H1 (cell line): ENCODE measurements around the gene NELL1. TPM values are rescaled to one million over a fixed set of nuclear protein-coding genes. Genes with fewer than 3 reads are reported as not detected.

Experiments used
- CTCF ChIA-PET: fragments of 300-600 bp; sonication (Branson Sonifier 250); formaldehyde crosslinking; loops from one replicate; lab custom pipeline; 2021; ENCODE audit not compliant: partially characterized antibody; lab: Charles Lee
- POLR2A ChIA-PET: fragments of 300-600 bp; sonication (Branson Sonifier 250); formaldehyde crosslinking; loops from one replicate; lab custom pipeline; 2021; ENCODE audit warnings: inconsistent platforms; ENCODE audit not compliant: partially characterized antibody; lab: Charles Lee
- DNase-seq, 2 experiments: peaks; one replicate each; pipeline versions ENCODE4 v3.0.0 to v3.0.0-alpha.2; 2010 to 2022; ENCODE audit warnings: low spot score in 2 of 2, low read depth in 1 of 2, mixed read lengths in 1 of 2
- FAIRE-seq: peaks from 2 replicates; lab custom pipeline; 2011; peaks lifted over from hg19 to GRCh38; lab: Jason Lieb, UNC
- H2AFZ ChIP-seq: 2 replicates; pipeline ENCODE4 v1.8.1; 2012; ENCODE audit warnings: low read length, inconsistent platforms
- H2AK5ac ChIP-seq: 2 replicates; pipeline ENCODE4 v1.6.1; 2013; ENCODE audit warnings: low read depth, low read length
- H2BK120ac ChIP-seq: replicated peaks from 2 replicates; pipeline ENCODE3; 2013; ENCODE audit warnings: low read depth, low read length, inconsistent platforms
- H2BK12ac ChIP-seq: 2 replicates; pipeline ENCODE4 v1.6.1; 2013; ENCODE audit warnings: low read depth, low read length
- H2BK15ac ChIP-seq: 2 replicates; pipeline ENCODE4 v1.6.1; 2013; ENCODE audit warnings: low read length
- H2BK20ac ChIP-seq: 2 replicates; pipeline ENCODE4 v1.6.1; 2013; ENCODE audit warnings: low read length
- H2BK5ac ChIP-seq: 2 replicates; pipeline ENCODE4 v1.6.1; 2013; ENCODE audit warnings: low read depth, low read length
- H3K14ac ChIP-seq: 2 replicates; pipeline ENCODE4 v1.6.1; 2013; ENCODE audit warnings: inconsistent platforms; ENCODE audit not compliant: insufficient read length
- H3K18ac ChIP-seq: 2 replicates; pipeline ENCODE4 v1.6.1; 2013; ENCODE audit warnings: low read length; ENCODE audit errors: extremely low read depth
- H3K23ac ChIP-seq: 2 replicates; pipeline ENCODE4 v1.6.1; 2013; ENCODE audit warnings: inconsistent platforms; ENCODE audit not compliant: insufficient read length
- H3K23me2 ChIP-seq: 2 replicates; pipeline ENCODE4 v1.6.1; 2013; ENCODE audit warnings: low read depth, low read length
- H3K27ac ChIP-seq: 2 replicates; pipeline ENCODE4 v1.6.1; 2011; ENCODE audit warnings: low read depth, low read length, inconsistent platforms
- H3K27me3 ChIP-seq, 4 experiments: replicated peaks in 1 of 4; 1 replicate in 1 of 4; 2 replicates in 3 of 4; pipeline versions ENCODE4 v1.6.1 to v1.8.1; 2011 to 2013; ENCODE audit warnings: low read length in 3 of 4, mild to moderate bottlenecking in 3 of 4, inconsistent platforms in 2 of 4, mixed read lengths in 2 of 4, moderate library complexity in 1 of 4; ENCODE audit not compliant: control insufficient read depth in 3 of 4, insufficient read depth in 3 of 4; ENCODE audit errors: extremely low read depth in 1 of 4
- H3K36me3 ChIP-seq, 4 experiments: 2 replicates each; pipeline versions ENCODE4 v1.6.1 to v1.8.1; 2011 to 2013; ENCODE audit warnings: mild to moderate bottlenecking in 4 of 4, low read length in 3 of 4, moderate library complexity in 2 of 4, control low read depth in 1 of 4, inconsistent platforms in 1 of 4; ENCODE audit not compliant: insufficient read depth in 4 of 4, control insufficient read depth in 2 of 4
- H3K4ac ChIP-seq: replicated peaks from 2 replicates; pipeline ENCODE3; 2013; ENCODE audit warnings: low read length, low read depth, mixed read lengths, inconsistent platforms; ENCODE audit not compliant: insufficient read length
- H3K4me1 ChIP-seq, 4 experiments: replicated peaks in 1 of 4; 1 replicate in 1 of 4; 2 replicates in 3 of 4; pipeline versions ENCODE4 v1.6.1 to v1.8.1; 2011 to 2013; ENCODE audit warnings: low read length in 3 of 4, inconsistent platforms in 2 of 4, mixed read lengths in 1 of 4; ENCODE audit not compliant: insufficient read depth in 4 of 4, control insufficient read depth in 3 of 4
- H3K4me2 ChIP-seq, 2 experiments: 2 replicates each; pipeline versions ENCODE4 v1.6.1 to v1.8.1; 2011 to 2013; ENCODE audit warnings: low read depth in 2 of 2, low read length in 2 of 2, control low read depth in 1 of 2, inconsistent platforms in 1 of 2, mild to moderate bottlenecking in 1 of 2; ENCODE audit not compliant: insufficient read depth in 1 of 2
- H3K4me3 ChIP-seq, 4 experiments: fragments of 200-600, 300-600 bp in 1 of 4; sonication (generic), shearing (Covaris generic), sonication (Bioruptor Twin) in 1 of 4; 2 replicates each; pipeline versions ENCODE4 v1.5.1 to v1.8.1; 2011 to 2016; ENCODE audit warnings: low read length in 4 of 4, low read depth in 3 of 4, control low read depth in 2 of 4, inconsistent platforms in 2 of 4, mild to moderate bottlenecking in 2 of 4, mixed read lengths in 1 of 4, moderate library complexity in 1 of 4; ENCODE audit not compliant: insufficient read depth in 2 of 4; ENCODE audit errors: extremely low read depth in 1 of 4
- H3K56ac ChIP-seq: replicated peaks from 2 replicates; pipeline ENCODE3; 2013; ENCODE audit warnings: low read depth, mild to moderate bottlenecking, mixed read lengths, low read length, inconsistent platforms; ENCODE audit not compliant: insufficient read length
- H3K79me1 ChIP-seq: 2 replicates; pipeline ENCODE4 v1.6.1; 2013; ENCODE audit warnings: low read depth, low read length, control low read depth
- H3K79me2 ChIP-seq, 2 experiments: 2 replicates each; pipeline versions ENCODE4 v1.6.1 to v1.8.1; 2012 to 2013; ENCODE audit warnings: low read length in 2 of 2, mild to moderate bottlenecking in 2 of 2, inconsistent platforms in 1 of 2; ENCODE audit not compliant: insufficient read depth in 2 of 2, control insufficient read depth in 1 of 2
- H3K9ac ChIP-seq, 4 experiments: replicated peaks in 1 of 4; 1 replicate in 1 of 4; 2 replicates in 3 of 4; pipeline versions ENCODE4 v1.6.1 to v1.8.1; 2011 to 2013; ENCODE audit warnings: low read depth in 3 of 4, low read length in 3 of 4, control low read depth in 2 of 4, mild to moderate bottlenecking in 2 of 4, moderate library complexity in 2 of 4, inconsistent platforms in 1 of 4; ENCODE audit errors: extremely low read depth in 1 of 4
- H3K9me3 ChIP-seq, 2 experiments: 2 replicates each; pipeline versions ENCODE4 v1.6.1 to v1.8.1; 2012 to 2013; ENCODE audit warnings: mild to moderate bottlenecking in 2 of 2, moderate library complexity in 2 of 2, control low read depth in 1 of 2, inconsistent platforms in 1 of 2, low read depth in 1 of 2, low read length in 1 of 2, mixed read lengths in 1 of 2; ENCODE audit not compliant: insufficient read depth in 2 of 2
- H4K20me1 ChIP-seq, 2 experiments: replicated peaks in 1 of 2; 2 replicates each; pipeline versions ENCODE3 to v1.8.1; 2011 to 2013; ENCODE audit warnings: inconsistent platforms in 2 of 2, low read length in 2 of 2, mild to moderate bottlenecking in 1 of 2; ENCODE audit not compliant: insufficient read depth in 2 of 2, control insufficient read depth in 1 of 2
- H4K5ac ChIP-seq: 2 replicates; pipeline ENCODE4 v1.6.1; 2013; ENCODE audit warnings: low read length, low read depth, mixed read lengths, inconsistent platforms; ENCODE audit not compliant: insufficient read length
- H4K8ac ChIP-seq: 2 replicates; pipeline ENCODE4 v1.8.0; 2013; ENCODE audit warnings: mild to moderate bottlenecking, moderate library complexity, low read length, inconsistent platforms; ENCODE audit not compliant: insufficient read depth; ENCODE audit errors: extremely low read depth
- H4K91ac ChIP-seq: replicated peaks from 2 replicates; pipeline ENCODE3; 2013; ENCODE audit warnings: low read length, mixed read lengths, inconsistent platforms; ENCODE audit not compliant: insufficient read length
- POU5F1 ChIP-seq: IDR thresholded peaks from 2 replicates; pipeline ENCODE4 v1.6.1; 2011; ENCODE audit warnings: low read depth, mild to moderate bottlenecking, low read length, moderate library complexity
- RAD21 ChIP-seq, 2 experiments: IDR thresholded peaks in 1 of 2; conservative IDR thresholded peaks in 1 of 2; 2 replicates each; pipeline ENCODE4 v1.6.1; 2011; ENCODE audit warnings: low read depth in 2 of 2, low read length in 2 of 2, improper control_type of control experiment in 1 of 2, inconsistent platforms in 1 of 2, mild to moderate bottlenecking in 1 of 2, moderate library complexity in 1 of 2
- WGBS, 2 experiments: shearing (Covaris generic) in 1 of 2; methylation state at CpG; one replicate each; pipeline versions ENCODE4 v1.1.6 to v1.1.7; 2013 to 2015; ENCODE audit warnings: low lambda C conversion rate in 2 of 2, mixed read lengths in 2 of 2, inconsistent platforms in 1 of 2, low coverage in 1 of 2, missing lambda C conversion rate in 1 of 2; ENCODE audit not compliant: insufficient replicate concordance in 2 of 2, insufficient coverage in 1 of 2, insufficient read length in 1 of 2; ENCODE audit errors: extremely low coverage in 1 of 2, missing lambda C conversion rate in 1 of 2; 5-methylcytosine and 5-hydroxymethylcytosine counted together
- polyA plus RNA-seq, 7 experiments: library from polyadenylated mRNA; depleted of rRNA in 3 of 7; stranded (reverse) in 5 of 7; unstranded in 2 of 7; fragments of >200 nt in 5 of 7; fragments of 200-250 nt in 2 of 7; gene quantifications; 1 replicate in 5 of 7; 2 replicates in 1 of 7; 4 replicates in 1 of 7; pipeline versions ENCODE4 v1.2.1 to v1.2.3, GENCODE V29; 2011 to 2013; ENCODE audit warnings: missing spikeins in 2 of 7, mixed read lengths in 2 of 7
- total RNA-seq: library from RNA; stranded (reverse); fragmentation: NEBNext Ultra II Directional; extraction: Animal tissue kit (Norgen Biotek cat#: 25700); gene quantifications from 2 replicates; pipeline ENCODE4 v1.2.1, GENCODE V29; 2021
- TF ChIP-seq, protein P1 (sequence below), 3 experiments: IDR thresholded peaks; 1 replicate in 2 of 3; 2 replicates in 1 of 3; pipeline versions ENCODE4 v1.5.1 to v1.6.1; 2011; ENCODE audit warnings: low read length in 3 of 3, mild to moderate bottlenecking in 3 of 3, inconsistent platforms in 2 of 3, low read depth in 1 of 3, moderate library complexity in 1 of 3; ENCODE audit not compliant: insufficient read depth in 1 of 3; ENCODE audit errors: control extremely low read depth in 1 of 3

NELL1 gene
- total and polyA plus RNA-seq, 2 of the 8 experiments (the other 6 are each of a cell fraction or from before 2014, with no cell fraction given) = 0.21 TPM; not detected in 1

DNA sequence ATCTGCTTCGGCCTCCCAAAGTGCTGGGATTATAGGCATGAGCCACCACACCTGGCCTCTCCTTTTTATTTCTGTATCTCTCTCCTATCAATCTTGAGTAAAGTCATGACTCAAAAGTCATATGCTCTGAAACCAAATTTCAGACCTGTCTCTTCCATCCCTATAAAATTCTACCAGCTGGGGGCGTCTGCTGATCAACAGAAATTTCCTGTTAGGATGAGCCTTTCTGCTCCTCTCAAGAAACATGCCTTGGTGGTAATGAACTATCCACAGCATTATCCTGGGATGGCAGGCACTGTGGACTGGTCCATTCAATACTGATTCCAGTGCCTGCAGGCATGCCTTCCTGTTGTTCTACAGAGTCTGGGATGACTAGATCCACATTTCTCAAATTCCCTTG, 472.6 kb downstream of the NELL1 start:
- no peak for TF ChIP-seq POU5F1
- TF ChIP-seq, protein P1, sequence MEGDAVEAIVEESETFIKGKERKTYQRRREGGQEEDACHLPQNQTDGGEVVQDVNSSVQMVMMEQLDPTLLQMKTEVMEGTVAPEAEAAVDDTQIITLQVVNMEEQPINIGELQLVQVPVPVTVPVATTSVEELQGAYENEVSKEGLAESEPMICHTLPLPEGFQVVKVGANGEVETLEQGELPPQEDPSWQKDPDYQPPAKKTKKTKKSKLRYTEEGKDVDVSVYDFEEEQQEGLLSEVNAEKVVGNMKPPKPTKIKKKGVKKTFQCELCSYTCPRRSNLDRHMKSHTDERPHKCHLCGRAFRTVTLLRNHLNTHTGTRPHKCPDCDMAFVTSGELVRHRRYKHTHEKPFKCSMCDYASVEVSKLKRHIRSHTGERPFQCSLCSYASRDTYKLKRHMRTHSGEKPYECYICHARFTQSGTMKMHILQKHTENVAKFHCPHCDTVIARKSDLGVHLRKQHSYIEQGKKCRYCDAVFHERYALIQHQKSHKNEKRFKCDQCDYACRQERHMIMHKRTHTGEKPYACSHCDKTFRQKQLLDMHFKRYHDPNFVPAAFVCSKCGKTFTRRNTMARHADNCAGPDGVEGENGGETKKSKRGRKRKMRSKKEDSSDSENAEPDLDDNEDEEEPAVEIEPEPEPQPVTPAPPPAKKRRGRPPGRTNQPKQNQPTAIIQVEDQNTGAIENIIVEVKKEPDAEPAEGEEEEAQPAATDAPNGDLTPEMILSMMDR (IDR thresholded peaks at IDR 0.05; ENCODE audit: control extremely low read depth in 1 of 3, insufficient read depth in 1 of 3, low read depth in 1 of 3, low read length in 3 of 3) = peak in 2 of 3 experiments; percentile 53 to 56; a peak in 3 of 4 replicates
- peak; percentile 77 to 81 for TF ChIP-seq RAD21 (IDR thresholded peaks at IDR 0.05 in 1 of 2, conservative IDR thresholded peaks at IDR 0.05 in 1 of 2; ENCODE audit: low read depth in 2 of 2, low read length in 2 of 2)
- peak in 1 of 2 experiments; percentile 56 for DNase-seq
- Histone ChIP-seq H3K27ac (no peak overlapping the region), H3K23me2 (no peaks in the 10 kb centered on the region), H3K56ac (no peak overlapping the region), H3K14ac (no peak overlapping the region), H3K23ac (no peak overlapping the region), H4K8ac (no peak overlapping the region), H3K4ac (no peak overlapping the region), H3K79me2 (no peaks in the 10 kb centered on the region), H2BK120ac (no peak overlapping the region), H2BK20ac (no peak overlapping the region), H3K4me1 (peaks cover 0 to 6% (median 2%) of the 10 kb centered on the region in 4 experiments; a peak in 3 of 7 replicates), H4K5ac (no peak overlapping the region), H2AFZ (no peak overlapping the region), H3K4me2 (no peak overlapping the region), H2AK5ac (no peak overlapping the region), H4K20me1 (no peaks in the 10 kb centered on the region), H3K27me3 (no peaks in the 10 kb centered on the region), H3K79me1 (no peaks in the 10 kb centered on the region), H4K91ac (no peak overlapping the region), H3K4me3 (no peak overlapping the region), H3K36me3 (no peaks in the 10 kb centered on the region), H2BK5ac (no peak overlapping the region), H3K18ac (no peak overlapping the region), H3K9ac (no peak overlapping the region), H3K9me3 (no peaks in the 10 kb centered on the region), H2BK12ac (no peak overlapping the region), H2BK15ac (no peak overlapping the region)
- WGBS, 2 experiments = 69% methylated on average over 2 of the region's 2 CpGs; no CpG with 5 or more reads in 1 of the 2 experiments
- POLR2A ChIA-PET = no interaction called here
- CTCF ChIA-PET = interaction anchor here (0.6 to 3.3 kb wide), 26 partner anchors 9 to 654 kb away, joined by 3 to 35 read pairs (median 3); no protein-coding TSS in a partner anchor
- FAIRE-seq = peak; percentile 79
